B cell (primary cell): ENCODE data around the gene SLC25A52. TPM values are rescaled to one million over a fixed set of nuclear protein-coding genes. Genes with fewer than 3 reads are reported as not detected.
A peak's percentile ranks its signal among the peaks of the same experiment; 100 is the strongest.

Experiments used
- ATAC-seq: fragments of 200-7000 bp; cut with Tn5 transposase; one replicate; pipeline ENCODE4 v1.10.0; 2021; ENCODE audit warnings: low read depth, mild to moderate bottlenecking, moderate number of reproducible peaks, moderate library complexity
- CTCF ChIA-PET: fragments of 350-600 bp; sonication (Branson Sonifier 250); formaldehyde crosslinking; loops from one replicate; lab custom pipeline; 2021; ENCODE audit warnings: antibody characterized with exemption, inconsistent platforms; lab: Charles Lee
- POLR2A ChIA-PET: fragments of 350-600 bp; sonication (Branson Sonifier 250); formaldehyde crosslinking; loops from one replicate; lab custom pipeline; 2021; ENCODE audit warnings: antibody characterized with exemption; lab: Charles Lee
- DNase-seq: peaks from one replicate; pipeline ENCODE4 v3.0.0; 2013
- H2AFZ ChIP-seq: 2 replicates; pipeline ENCODE4 v1.6.1; 2012; ENCODE audit warnings: mild to moderate bottlenecking, low read depth, low read length; ENCODE audit not compliant: insufficient read depth, poor library complexity, severe bottlenecking
- H3K27ac ChIP-seq, 2 donors: 1 replicate in 1 of 2; 2 replicates in 1 of 2; pipeline ENCODE4 v1.5.1; 2012 to 2013; ENCODE audit warnings: low read length in 2 of 2, mild to moderate bottlenecking in 2 of 2, moderate library complexity in 1 of 2
- H3K27me3 ChIP-seq, 4 experiments: fragments of 200-600 bp in 1 of 4; sonication (generic) in 1 of 4; replicated peaks in 1 of 4; 1 replicate in 2 of 4; 2 replicates in 2 of 4; pipeline versions ENCODE4 v1.6.1 to v1.7.0; 2013 to 2016; ENCODE audit warnings: low read length in 3 of 4, mild to moderate bottlenecking in 2 of 4, mixed read lengths in 1 of 4, moderate library complexity in 1 of 4; ENCODE audit not compliant: insufficient read depth in 4 of 4, control insufficient read depth in 3 of 4; ENCODE audit errors: control extremely low read depth in 1 of 4
- H3K36me3 ChIP-seq, 2 experiments: replicated peaks in 1 of 2; 1 replicate in 1 of 2; 2 replicates in 1 of 2; pipeline versions ENCODE4 v1.6.1 to v1.7.1; 2013; ENCODE audit warnings: low read length in 1 of 2; ENCODE audit not compliant: insufficient read depth in 2 of 2, control insufficient read depth in 1 of 2; ENCODE audit errors: control extremely low read depth in 1 of 2, extremely low read depth in 1 of 2
- H3K4me1 ChIP-seq, 2 donors: fragments of 200-600 bp in 1 of 2; sonication (generic) in 1 of 2; 1 replicate in 1 of 2; 2 replicates in 1 of 2; pipeline versions ENCODE4 v1.5.1 to v1.6.1; 2013 to 2017; ENCODE audit warnings: low read length in 2 of 2; ENCODE audit not compliant: control insufficient read depth in 2 of 2, insufficient read depth in 2 of 2
- H3K4me2 ChIP-seq: replicated peaks from 2 replicates; pipeline ENCODE3; 2012; ENCODE audit warnings: mild to moderate bottlenecking, low read depth, low read length; ENCODE audit not compliant: poor library complexity, severe bottlenecking
- H3K4me3 ChIP-seq, 5 experiments: fragments of 200-600 bp in 1 of 5; sonication (generic) in 1 of 5; 1 replicate in 3 of 5; 2 replicates in 2 of 5; pipeline versions ENCODE4 v1.5.1 to v1.7.0; 2011 to 2016; ENCODE audit warnings: low read length in 4 of 5, mild to moderate bottlenecking in 4 of 5, low read depth in 2 of 5, control low read depth in 1 of 5, moderate library complexity in 1 of 5; ENCODE audit not compliant: insufficient read depth in 1 of 5; ENCODE audit errors: control extremely low read depth in 1 of 5, extremely low read depth in 1 of 5
- H3K79me2 ChIP-seq: fragments of 200-600 bp; sonication (generic); one replicate; pipeline ENCODE4 v1.6.0; 2016; ENCODE audit warnings: low read length; ENCODE audit not compliant: control insufficient read depth, insufficient read depth
- H3K9ac ChIP-seq: fragments of 200-600 bp; sonication (generic); 2 replicates; pipeline ENCODE4 v1.6.1; 2017; ENCODE audit warnings: mild to moderate bottlenecking, low read length, moderate library complexity
- H3K9me3 ChIP-seq, 3 donors: one replicate each; pipeline versions ENCODE4 v1.6.1 to v1.7.1; 2013; ENCODE audit warnings: low read length in 2 of 3; ENCODE audit not compliant: control insufficient read depth in 2 of 3, insufficient read depth in 1 of 3; ENCODE audit errors: control extremely low read depth in 1 of 3
- H4K20me1 ChIP-seq: 2 replicates; pipeline ENCODE4 v1.6.0; 2012; ENCODE audit warnings: mild to moderate bottlenecking, low read length; ENCODE audit not compliant: insufficient read depth, control insufficient read depth, poor library complexity, severe bottlenecking
- H3K27ac Mint-ChIP-seq: one replicate; pipeline ENCODE4 v1.8.0; 2021; ENCODE audit warnings: mixed read lengths
- H3K27me3 Mint-ChIP-seq: one replicate; pipeline ENCODE4 v1.8.0; 2021; ENCODE audit warnings: mixed read lengths
- H3K4me1 Mint-ChIP-seq: one replicate; pipeline ENCODE4 v1.8.0; 2021; ENCODE audit warnings: mixed read lengths
- H3K4me3 Mint-ChIP-seq: one replicate; pipeline ENCODE4 v1.8.0; 2021; ENCODE audit warnings: mixed read lengths
- H3K9me3 Mint-ChIP-seq: one replicate; pipeline ENCODE4 v1.8.0; 2022; ENCODE audit warnings: mixed read lengths; ENCODE audit not compliant: insufficient read depth
- CTCF ChIP-seq: fragments of 200-600 bp; IDR thresholded peaks from one replicate; pipeline ENCODE4 v1.8.0; 2022; ENCODE audit warnings: antibody characterized with exemption, mild to moderate bottlenecking
- EZH2 ChIP-seq: IDR thresholded peaks from 2 replicates; pipeline ENCODE4 v1.6.1; 2012; ENCODE audit warnings: borderline replicate concordance, low read depth, mild to moderate bottlenecking, moderate library complexity, low read length; ENCODE audit not compliant: insufficient read depth, poor library complexity, severe bottlenecking
- WGBS: methylation state at CpG from one replicate; pipeline ENCODE4 v1.1.5; 2013; ENCODE audit warnings: missing lambda C conversion rate; ENCODE audit not compliant: insufficient coverage; 5-methylcytosine and 5-hydroxymethylcytosine counted together
- intact Hi-C: fragments of 100-400 bp; cut with micrococcal nuclease; formaldehyde crosslinking; loops from one replicate; pipeline ENCODE4 v1.10.0; 2022
- polyA plus RNA-seq: library from polyadenylated mRNA; depleted of rRNA; stranded (reverse); fragments of >200 nt; gene quantifications from 2 replicates; pipeline ENCODE4 v1.2.3, GENCODE V29; 2012
- total RNA-seq, 2 donors: library from RNA; stranded (reverse); fragments of 120-200 nt in 1 of 2; gene quantifications; 1 replicate in 1 of 2; 2 replicates in 1 of 2; pipeline versions ENCODE4 v1.2.3 to v1.2.4, GENCODE V29; 2013 to 2022

SLC25A52 gene
- total and polyA plus RNA-seq, 2 donors (not counting 1 experiment from before 2014, with no cell fraction given): 0.07 TPM; not detected in 1

GRCh38 chr18:31723990-31724711, 36.5 kb downstream of the SLC25A52 start:
- no peak for DNase-seq
- H3K9me3 ChIP-seq: peaks cover 0 to 3% (median 0%) of the 10 kb centered on the region in 3 donors
- Mint-ChIP-seq H3K9me3 (peaks cover 3% of the 10 kb centered on the region), H3K4me1 (peaks cover 2% of the 10 kb centered on the region), H3K4me3 (peak overlapping the region; percentile 73), H3K27ac (no peak overlapping the region), H3K27me3 (peaks cover 27% of the 10 kb centered on the region)
- H3K36me3 ChIP-seq: no peaks in the 10 kb centered on the region
- H3K4me3 ChIP-seq: peak overlapping the region in 3 of 5 experiments; percentile 13 to 37 (median 27)
- 26% methylated on average over 40 of the region's 43 CpGs for WGBS
- CTCF ChIA-PET: interaction anchor here (0.8 to 5.9 kb wide), 7 partner anchors 9 to 176 kb away, joined by 6 to 86 read pairs (median 9); no protein-coding TSS in a partner anchor
- intact Hi-C loops: no loop called here
- H3K4me1 ChIP-seq: peaks cover 0 to 5% of the 10 kb centered on the region in 2 donors
- peak overlapping the region; percentile 60 for H3K4me2 ChIP-seq
- peak overlapping the region; percentile 49 for H2AFZ ChIP-seq
- TF ChIP-seq CTCF: no peak
- no peak for TF ChIP-seq EZH2
- ATAC-seq: no peak
- no peak overlapping the region for H3K27ac ChIP-seq
- H4K20me1 ChIP-seq: no peaks in the 10 kb centered on the region
- peak overlapping the region; percentile 42 for H3K9ac ChIP-seq
- peaks cover 0 to 18% (median 13%) of the 10 kb centered on the region in 4 experiments for H3K27me3 ChIP-seq
- POLR2A ChIA-PET: no interaction called here
- no peaks in the 10 kb centered on the region for H3K79me2 ChIP-seq

GRCh38 chr18:31723639-31723989, 37.1 kb downstream of the SLC25A52 start:
- DNase-seq (no peak), ATAC-seq (no peak)
- intact Hi-C loops: no loop called here
- ChIA-PET CTCF (interaction anchor here (1.6 to 5.9 kb wide), 9 partner anchors 8 to 175 kb away, joined by 4 to 86 read pairs (median 9); no protein-coding TSS in a partner anchor), POLR2A (no interaction called here)
- Histone ChIP-seq H3K4me1 (peaks cover 0 to 5% of the 10 kb centered on the region in 2 donors), H3K79me2 (no peaks in the 10 kb centered on the region), H3K36me3 (no peaks in the 10 kb centered on the region), H3K27ac (no peak overlapping the region), H3K4me2 (peak overlapping the region; percentile 60), H3K4me3 (no peak overlapping the region), H3K27me3 (peaks cover 0 to 16% (median 13%) of the 10 kb centered on the region in 4 experiments), H3K9me3 (peaks cover 0 to 5% (median 0%) of the 10 kb centered on the region in 3 donors), H3K9ac (no peak overlapping the region), H4K20me1 (no peaks in the 10 kb centered on the region), H2AFZ (no peak overlapping the region)
- peaks cover 26% of the 10 kb centered on the region for H3K27me3 Mint-ChIP-seq
- no peak for TF ChIP-seq CTCF
- peak overlapping the region; percentile 26 for H3K4me3 Mint-ChIP-seq
- peaks cover 3% of the 10 kb centered on the region for H3K9me3 Mint-ChIP-seq
- H3K27ac Mint-ChIP-seq: no peak overlapping the region
- peaks cover 2% of the 10 kb centered on the region for H3K4me1 Mint-ChIP-seq
- WGBS: 68% methylated on average over 4 of the region's 7 CpGs
